HFFc6 (cell line): ENCODE data around the gene ALK. TPM values are rescaled to one million over a fixed set of nuclear protein-coding genes. Genes with fewer than 3 reads are reported as not detected.

Source experiments
- DNase-seq: peaks from one replicate; pipeline ENCODE4 v3.0.0-alpha.2; 2018
- H3K27ac Mint-ChIP-seq: 2 replicates; pipeline ENCODE4 v1.8.0; 2020; ENCODE audit warnings: mild to moderate bottlenecking, mixed read lengths
- H3K27me3 Mint-ChIP-seq: 2 replicates; pipeline ENCODE4 v1.8.0; 2021; ENCODE audit warnings: mild to moderate bottlenecking, moderate library complexity, mixed read lengths; ENCODE audit not compliant: insufficient read depth
- H3K36me3 Mint-ChIP-seq: 2 replicates; pipeline ENCODE4 v1.8.0; 2021; ENCODE audit warnings: low read depth, mixed read lengths
- H3K4me1 Mint-ChIP-seq: 2 replicates; pipeline ENCODE4 v1.8.0; 2020; ENCODE audit warnings: low read depth, mixed read lengths
- H3K4me3 Mint-ChIP-seq: 2 replicates; pipeline ENCODE4 v1.8.0; 2020; ENCODE audit warnings: mild to moderate bottlenecking, moderate library complexity, mixed read lengths
- H3K9me3 Mint-ChIP-seq: 2 replicates; pipeline ENCODE4 v1.8.0; 2020; ENCODE audit warnings: mild to moderate bottlenecking, mixed read lengths
- total RNA-seq, 6 experiments: library from RNA; stranded (reverse); fragmentation: NEBNext Ultra II Directional; extraction: Animal tissue kit (Norgen Biotek cat#: 25700); gene quantifications; 2 replicates in 1 of 6; 3 replicates in 5 of 6; pipeline ENCODE4 v1.2.3, GENCODE V29; 2021
- TF ChIP-seq, protein P1 (sequence below): fragments of 200-600 bp; sonication (generic); IDR thresholded peaks from 2 replicates; pipeline ENCODE4 v1.5.0; 2021; ENCODE audit warnings: antibody characterized with exemption, mild to moderate bottlenecking

Gene ALK
- total RNA-seq, 6 experiments from 2014 or later: not detected

GRCh38 chr2:29920631-29921559, 491 bp downstream of the ALK start:
- peaks cover 12% of the 10 kb centered on the region for H3K27me3 Mint-ChIP-seq
- no peak for DNase-seq
- no peaks in the 10 kb centered on the region for H3K4me1 Mint-ChIP-seq
- TF ChIP-seq, protein P1, sequence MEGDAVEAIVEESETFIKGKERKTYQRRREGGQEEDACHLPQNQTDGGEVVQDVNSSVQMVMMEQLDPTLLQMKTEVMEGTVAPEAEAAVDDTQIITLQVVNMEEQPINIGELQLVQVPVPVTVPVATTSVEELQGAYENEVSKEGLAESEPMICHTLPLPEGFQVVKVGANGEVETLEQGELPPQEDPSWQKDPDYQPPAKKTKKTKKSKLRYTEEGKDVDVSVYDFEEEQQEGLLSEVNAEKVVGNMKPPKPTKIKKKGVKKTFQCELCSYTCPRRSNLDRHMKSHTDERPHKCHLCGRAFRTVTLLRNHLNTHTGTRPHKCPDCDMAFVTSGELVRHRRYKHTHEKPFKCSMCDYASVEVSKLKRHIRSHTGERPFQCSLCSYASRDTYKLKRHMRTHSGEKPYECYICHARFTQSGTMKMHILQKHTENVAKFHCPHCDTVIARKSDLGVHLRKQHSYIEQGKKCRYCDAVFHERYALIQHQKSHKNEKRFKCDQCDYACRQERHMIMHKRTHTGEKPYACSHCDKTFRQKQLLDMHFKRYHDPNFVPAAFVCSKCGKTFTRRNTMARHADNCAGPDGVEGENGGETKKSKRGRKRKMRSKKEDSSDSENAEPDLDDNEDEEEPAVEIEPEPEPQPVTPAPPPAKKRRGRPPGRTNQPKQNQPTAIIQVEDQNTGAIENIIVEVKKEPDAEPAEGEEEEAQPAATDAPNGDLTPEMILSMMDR: no peak
- no peak overlapping the region for H3K4me3 Mint-ChIP-seq
- no peaks in the 10 kb centered on the region for H3K36me3 Mint-ChIP-seq
- no peaks in the 10 kb centered on the region for H3K9me3 Mint-ChIP-seq
- H3K27ac Mint-ChIP-seq: no peak overlapping the region

DNA sequence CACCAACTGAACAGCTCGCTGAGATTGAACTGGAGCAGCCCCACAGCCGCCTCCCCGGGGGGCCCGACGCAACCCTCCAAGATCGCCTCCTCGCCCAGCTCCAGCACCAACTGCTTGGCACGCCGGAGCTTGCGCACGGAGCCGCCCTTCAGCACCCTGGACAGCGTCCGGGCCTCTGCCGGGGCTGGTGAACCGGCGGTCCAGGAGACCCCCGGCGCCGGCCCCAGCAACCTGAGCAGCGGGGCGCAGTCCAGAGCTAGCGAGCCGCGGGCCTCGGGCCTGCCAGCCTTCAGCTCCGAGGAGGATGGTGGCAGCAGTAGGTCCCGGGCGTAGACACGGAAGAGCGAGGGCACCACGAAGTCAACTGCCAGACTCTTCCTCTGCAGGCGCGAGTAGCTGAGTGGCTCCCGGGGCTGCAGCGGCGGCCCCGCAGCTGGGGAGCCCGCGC, 1.2 kb downstream of the ALK start:
- Mint-ChIP-seq H3K9me3 (no peaks in the 10 kb centered on the region), H3K4me1 (no peaks in the 10 kb centered on the region), H3K4me3 (no peak overlapping the region), H3K27me3 (peaks cover 10% of the 10 kb centered on the region), H3K27ac (no peak overlapping the region), H3K36me3 (no peaks in the 10 kb centered on the region)
- TF ChIP-seq, protein P1: no peak
- DNase-seq: no peak

DNA sequence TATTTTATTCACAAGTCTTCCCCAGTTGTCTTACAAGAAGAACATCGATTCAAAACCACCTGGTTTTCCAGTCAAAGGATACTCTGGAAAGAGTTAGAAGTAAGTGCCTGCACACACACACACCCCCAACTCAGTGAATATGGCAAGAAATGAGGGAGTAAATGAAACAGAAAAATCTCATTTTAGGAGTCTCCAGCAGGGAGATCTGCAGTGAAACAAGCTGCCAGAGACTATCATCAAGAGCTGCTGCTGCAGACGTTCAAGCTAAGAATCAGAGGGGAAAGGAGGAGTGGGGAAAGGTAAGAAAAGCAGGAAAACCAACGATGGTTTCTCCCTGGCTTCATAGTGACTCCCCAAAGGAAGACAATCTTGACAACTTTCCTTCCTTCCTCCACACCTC, 2.4 kb downstream of the ALK start:
- DNase-seq: no peak
- TF ChIP-seq, protein P1: no peak
- H3K9me3 Mint-ChIP-seq: no peaks in the 10 kb centered on the region
- no peaks in the 10 kb centered on the region for H3K4me1 Mint-ChIP-seq
- no peaks in the 10 kb centered on the region for H3K36me3 Mint-ChIP-seq
- no peak overlapping the region for H3K4me3 Mint-ChIP-seq
- no peak overlapping the region for H3K27ac Mint-ChIP-seq
- peaks cover 10% of the 10 kb centered on the region for H3K27me3 Mint-ChIP-seq

- H3K36me3 Mint-ChIP-seq: no peaks in the 10 kb centered on the region
- H3K9me3 Mint-ChIP-seq: no peaks in the 10 kb centered on the region
- H3K27ac Mint-ChIP-seq: no peak overlapping the region
- no peak overlapping the region for H3K4me3 Mint-ChIP-seq
- peaks cover 10% of the 10 kb centered on the region for H3K27me3 Mint-ChIP-seq
- DNase-seq: no peak
- no peaks in the 10 kb centered on the region for H3K4me1 Mint-ChIP-seq
- TF ChIP-seq, protein P1: no peak
These were observed 3.6 kb downstream of the ALK start for GRCh38 chr2:29917781-29918180.

DNA sequence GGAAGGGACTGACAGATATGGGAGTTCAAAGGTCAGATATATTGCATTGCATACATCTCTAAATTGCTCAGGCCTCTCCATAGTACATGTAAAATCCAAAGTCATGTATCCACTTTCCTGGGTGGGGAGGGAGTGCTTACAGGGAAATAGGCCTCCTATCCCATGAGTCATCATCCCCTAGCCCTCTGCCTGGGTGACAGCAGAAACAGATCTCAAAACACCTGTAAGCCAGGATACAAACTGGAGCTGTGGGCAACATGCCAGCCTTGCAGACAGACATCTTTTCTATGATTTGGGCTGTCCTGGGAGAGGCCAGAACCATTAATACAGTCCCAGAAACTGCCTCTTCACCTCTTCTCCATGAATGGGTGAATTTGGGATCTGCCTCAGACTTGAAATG, 4.8 kb downstream of the ALK start:
- H3K27me3 Mint-ChIP-seq: peaks cover 5% of the 10 kb centered on the region
- H3K4me3 Mint-ChIP-seq: no peak overlapping the region
- TF ChIP-seq, protein P1: no peak
- H3K27ac Mint-ChIP-seq: no peak overlapping the region
- H3K36me3 Mint-ChIP-seq: no peaks in the 10 kb centered on the region
- no peak for DNase-seq
- H3K9me3 Mint-ChIP-seq: no peaks in the 10 kb centered on the region
- H3K4me1 Mint-ChIP-seq: no peaks in the 10 kb centered on the region
